ENCODE measurements around the gene CDH23.

DNA sequence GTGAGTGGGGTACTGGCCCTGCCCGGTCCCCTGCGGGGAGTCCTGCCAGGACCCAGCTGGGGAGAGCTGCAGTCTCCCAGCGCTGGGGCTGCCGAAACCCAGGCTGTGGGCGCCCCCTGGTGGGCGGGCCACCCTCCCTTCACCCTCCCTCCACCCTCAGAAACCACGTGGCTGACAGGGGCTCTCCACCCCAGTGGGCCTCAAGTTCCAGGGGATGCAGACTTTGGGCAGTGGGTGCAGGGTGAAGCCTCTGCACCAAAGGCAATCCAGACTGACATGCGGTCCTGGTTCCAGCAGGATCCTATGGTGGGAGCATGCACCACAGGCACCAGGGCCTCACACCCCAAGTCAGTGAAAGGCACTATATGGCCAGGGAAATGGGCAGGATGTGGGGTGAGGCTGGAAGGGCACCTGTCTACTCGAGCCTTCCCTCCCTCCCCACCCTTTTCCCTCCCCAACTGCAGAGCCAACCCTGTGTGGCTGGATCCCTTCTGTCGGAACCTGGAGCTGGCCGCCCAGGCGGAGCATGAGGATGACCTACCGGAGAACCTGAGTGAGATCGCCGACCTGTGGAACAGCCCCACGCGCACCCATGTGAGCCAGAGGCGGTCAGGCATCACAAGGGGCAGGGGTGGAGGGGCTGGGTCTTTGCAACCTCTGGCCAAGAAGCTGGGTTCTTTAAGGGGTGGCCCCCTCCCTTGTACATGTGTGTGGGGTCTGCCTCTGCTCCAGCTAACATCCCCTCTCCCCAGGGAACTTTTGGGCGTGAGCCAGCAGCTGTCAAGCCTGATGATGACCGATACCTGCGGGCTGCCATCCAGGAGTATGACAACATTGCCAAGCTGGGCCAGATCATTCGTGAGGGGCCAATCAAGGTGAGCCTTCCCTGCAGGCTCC, 415.5 kb downstream of the CDH23 start:
- TF ChIP-seq GATA2 (IDR thresholded peaks at IDR 0.05; ENCODE audit: low read depth, low read length) (no peak), GATA3 (IDR thresholded peaks at IDR 0.05; ENCODE audit: low read depth, low read length) (no peak)

All from SH-SY5Y (cell line).